WI38 (cell line): ENCODE data around the gene TSTD1.

ENCODE experiments used
- H3K4me3 ChIP-seq: 2 replicates; pipeline ENCODE4 v1.5.1; 2011; ENCODE audit warnings: low read depth, mild to moderate bottlenecking, control low read depth, low read length
- CTCF ChIP-seq: IDR thresholded peaks from 2 replicates; pipeline ENCODE4 v1.5.1; 2012; ENCODE audit warnings: low read depth, mild to moderate bottlenecking, control low read depth, low read length

TSTD1 gene

GRCh38 chr1:161052899-161053298 lies 14.1 kb upstream of the TSTD1 start:
- no peak for TF ChIP-seq CTCF
- H3K4me3 ChIP-seq: no peak overlapping the region

- no peak overlapping the region for H3K4me3 ChIP-seq
- no peak for TF ChIP-seq CTCF
These were observed 12.5 kb upstream of the TSTD1 start for GRCh38 chr1:161051219-161051618.

- TF ChIP-seq CTCF: no peak
- no peak overlapping the region for H3K4me3 ChIP-seq
These were observed 10.4 kb upstream of the TSTD1 start for GRCh38 chr1:161048949-161049722.

GRCh38 chr1:161047436-161048420 lies 9.0 kb upstream of the TSTD1 start:
- no peak overlapping the region for H3K4me3 ChIP-seq
- TF ChIP-seq CTCF: no peak

GRCh38 chr1:161046605-161047228 lies 8.0 kb upstream of the TSTD1 start:
- no peak for TF ChIP-seq CTCF
- H3K4me3 ChIP-seq: peak overlapping the region; percentile 91

- TF ChIP-seq CTCF: no peak
- peak within 1 kb of the TSS; percentile 91 for H3K4me3 ChIP-seq
These were observed 7.2 kb upstream of the TSTD1 start, which contains the start of gene USF1 for GRCh38 chr1:161045736-161046604. TSS of gene USF1 (minus strand) at chr1:161045977. CDS start at chr1:161043275, 2,702 bp downstream.
